HEK293 (cell line): ENCODE results near the gene UBR2.

Experiments used
- CTCF ChIA-PET: fragments of 350-600 bp; formaldehyde crosslinking; extraction: SDS; loops from one replicate; lab custom pipeline; 2021; ENCODE audit warnings: antibody characterized with exemption; lab: Yijun Ruan, JAX
- POLR2A ChIA-PET: fragments of 300-600 bp; formaldehyde crosslinking; extraction: SDS; loops from one replicate; lab custom pipeline; 2020; ENCODE audit warnings: antibody characterized with exemption, inconsistent platforms; lab: Yijun Ruan, JAX
- H3K27ac ChIP-seq: fragments of 200-500 bp; sonication (Bioruptor generic); 2 replicates; pipeline ENCODE4 v1.5.1; 2014; ENCODE audit warnings: low read depth, low read length, control low read depth, inconsistent platforms; ENCODE audit errors: extremely low read depth
- H3K36me3 ChIP-seq, 2 experiments: fragments of 200-500 bp in 1 of 2; sonication (Bioruptor generic) in 1 of 2; 1 replicate in 1 of 2; 2 replicates in 1 of 2; pipeline ENCODE4 v1.5.1; 2014 to 2017; ENCODE audit warnings: inconsistent platforms in 2 of 2, low read length in 2 of 2; ENCODE audit not compliant: control insufficient read depth in 2 of 2, insufficient read depth in 1 of 2
- H3K4me1 ChIP-seq: fragments of 200-500 bp; sonication (Bioruptor generic); 2 replicates; pipeline ENCODE4 v1.5.1; 2014; ENCODE audit warnings: mild to moderate bottlenecking, low read length, inconsistent platforms; ENCODE audit not compliant: control insufficient read depth, insufficient read depth
- H3K4me3 ChIP-seq: 2 replicates; pipeline ENCODE4 v1.5.1; 2011; ENCODE audit warnings: low read depth, mild to moderate bottlenecking, control low read depth, low read length, moderate library complexity
- H3K9me3 ChIP-seq: fragments of 200-500 bp; sonication (Bioruptor generic); 2 replicates; pipeline ENCODE4 v1.5.1; 2014; ENCODE audit warnings: low read depth, low read length, inconsistent platforms; ENCODE audit not compliant: control insufficient read depth, insufficient read depth
- BCL11A ChIP-seq: fragments of 450-650 bp; formaldehyde crosslinking; IDR thresholded peaks from 2 replicates; pipeline ENCODE4 v1.5.1; 2016; ENCODE audit warnings: low read depth, missing biosample characterization, missing genetic modification characterization
- BCL11B ChIP-seq: fragments of 450-650 bp; formaldehyde crosslinking; IDR thresholded peaks from 2 replicates; pipeline ENCODE4 v1.5.1; 2016; ENCODE audit warnings: low read depth, missing biosample characterization, missing genetic modification characterization
- FEZF1 ChIP-seq: fragments of 450-650 bp; formaldehyde crosslinking; IDR thresholded peaks from 2 replicates; pipeline ENCODE4 v1.5.1; 2016; ENCODE audit warnings: missing biosample characterization, missing genetic modification characterization
- GFI1B ChIP-seq: fragments of 450-650 bp; formaldehyde crosslinking; IDR thresholded peaks from 2 replicates; pipeline ENCODE4 v1.5.1; 2016; ENCODE audit warnings: missing biosample characterization, missing genetic modification characterization
- HOXA7 ChIP-seq: sonication (generic); formaldehyde crosslinking; IDR thresholded peaks from 2 replicates; pipeline ENCODE4 v1.8.1; 2022; ENCODE audit warnings: missing genetic modification reagents, borderline replicate concordance
- KLF1 ChIP-seq: fragments of 450-650 bp; formaldehyde crosslinking; IDR thresholded peaks from 2 replicates; pipeline ENCODE4 v1.5.1; 2016; ENCODE audit warnings: missing biosample characterization, missing genetic modification characterization
- KLF10 ChIP-seq: fragments of 450-650 bp; IDR thresholded peaks from 2 replicates; pipeline ENCODE4 v1.5.1; 2018; ENCODE audit warnings: missing biosample characterization, mild to moderate bottlenecking, missing genetic modification characterization
- KLF16 ChIP-seq: fragments of 450-650 bp; formaldehyde crosslinking; IDR thresholded peaks from 2 replicates; pipeline ENCODE4 v1.5.1; 2017; ENCODE audit warnings: missing biosample characterization, missing genetic modification characterization
- KLF8 ChIP-seq: fragments of 450-650 bp; formaldehyde crosslinking; IDR thresholded peaks from 2 replicates; pipeline ENCODE4 v1.5.1; 2016; ENCODE audit warnings: missing biosample characterization, missing genetic modification characterization
- KLF9 ChIP-seq: fragments of 450-650 bp; formaldehyde crosslinking; IDR thresholded peaks from 2 replicates; pipeline ENCODE4 v1.5.1; 2016; ENCODE audit warnings: missing biosample characterization, missing genetic modification characterization, low read depth
- MYNN ChIP-seq: fragments of 450-650 bp; formaldehyde crosslinking; IDR thresholded peaks from 2 replicates; pipeline ENCODE4 v1.5.1; 2016; ENCODE audit warnings: missing biosample characterization, missing genetic modification characterization, borderline replicate concordance
- OSR2 ChIP-seq: fragments of 450-650 bp; formaldehyde crosslinking; IDR thresholded peaks from 2 replicates; pipeline ENCODE4 v1.5.1; 2016; ENCODE audit warnings: missing biosample characterization, missing genetic modification characterization
- PATZ1 ChIP-seq: fragments of 450-650 bp; formaldehyde crosslinking; IDR thresholded peaks from 2 replicates; pipeline ENCODE4 v1.5.1; 2016; ENCODE audit warnings: missing biosample characterization, missing genetic modification characterization
- TCF7L2 ChIP-seq: IDR thresholded peaks from 2 replicates; pipeline ENCODE4 v1.6.1; 2011; ENCODE audit warnings: low read depth, mild to moderate bottlenecking, inconsistent platforms, low read length, moderate library complexity, borderline replicate concordance
- ZBTB17 ChIP-seq: fragments of 450-650 bp; formaldehyde crosslinking; IDR thresholded peaks from 2 replicates; pipeline ENCODE4 v1.5.1; 2016; ENCODE audit warnings: missing biosample characterization, missing genetic modification characterization
- ZFHX2 ChIP-seq: fragments of 450-650 bp; formaldehyde crosslinking; conservative IDR thresholded peaks from 2 replicates; pipeline ENCODE4 v1.5.1; 2016; ENCODE audit warnings: missing biosample characterization, missing genetic modification characterization
- ZFP37 ChIP-seq: fragments of 450-650 bp; formaldehyde crosslinking; IDR thresholded peaks from 2 replicates; pipeline ENCODE4 v1.5.1; 2016; ENCODE audit warnings: missing biosample characterization, missing genetic modification characterization
- ZNF16 ChIP-seq: fragments of 450-650 bp; formaldehyde crosslinking; IDR thresholded peaks from 2 replicates; pipeline ENCODE4 v1.5.1; 2016; ENCODE audit warnings: low read depth, missing biosample characterization, missing genetic modification characterization
- ZNF169 ChIP-seq: fragments of 450-650 bp; formaldehyde crosslinking; IDR thresholded peaks from 2 replicates; pipeline ENCODE4 v1.5.1; 2016; ENCODE audit warnings: missing biosample characterization, missing genetic modification characterization
- ZNF175 ChIP-seq: fragments of 450-650 bp; formaldehyde crosslinking; IDR thresholded peaks from 2 replicates; pipeline ENCODE4 v1.5.1; 2016; ENCODE audit warnings: missing biosample characterization, missing genetic modification characterization
- ZNF202 ChIP-seq: fragments of 450-650 bp; formaldehyde crosslinking; IDR thresholded peaks from 2 replicates; pipeline ENCODE4 v1.5.1; 2016; ENCODE audit warnings: missing biosample characterization, missing genetic modification characterization, borderline replicate concordance
- ZNF292 ChIP-seq: fragments of 450-650 bp; formaldehyde crosslinking; IDR thresholded peaks from 2 replicates; pipeline ENCODE4 v1.5.1; 2016; ENCODE audit warnings: low read depth, missing biosample characterization, missing genetic modification characterization, borderline replicate concordance
- ZNF398 ChIP-seq: fragments of 450-650 bp; formaldehyde crosslinking; IDR thresholded peaks from 2 replicates; pipeline ENCODE4 v1.5.1; 2017; ENCODE audit warnings: missing biosample characterization, missing genetic modification characterization
- ZNF423 ChIP-seq: fragments of 450-650 bp; formaldehyde crosslinking; IDR thresholded peaks from 2 replicates; pipeline ENCODE4 v1.5.1; 2016; ENCODE audit warnings: missing biosample characterization, missing genetic modification characterization
- ZNF433 ChIP-seq: fragments of 450-650 bp; formaldehyde crosslinking; IDR thresholded peaks from 2 replicates; pipeline ENCODE4 v1.5.1; 2016; ENCODE audit warnings: missing biosample characterization, missing genetic modification characterization, low read depth
- ZNF488 ChIP-seq: fragments of 450-650 bp; formaldehyde crosslinking; IDR thresholded peaks from 2 replicates; pipeline ENCODE4 v1.5.1; 2016; ENCODE audit warnings: missing biosample characterization, missing genetic modification characterization
- ZNF580 ChIP-seq: fragments of 450-650 bp; formaldehyde crosslinking; IDR thresholded peaks from 2 replicates; pipeline ENCODE4 v1.5.1; 2016; ENCODE audit warnings: missing biosample characterization, missing genetic modification characterization
- ZNF664 ChIP-seq: fragments of 450-650 bp; formaldehyde crosslinking; IDR thresholded peaks from 2 replicates; pipeline ENCODE4 v1.5.1; 2016; ENCODE audit warnings: missing biosample characterization, missing genetic modification characterization
- ZSCAN4 ChIP-seq: fragments of 450-650 bp; formaldehyde crosslinking; IDR thresholded peaks from 2 replicates; pipeline ENCODE4 v1.5.1; 2017; ENCODE audit warnings: missing biosample characterization, missing genetic modification characterization

UBR2 gene

GRCh38 chr6:42694586-42694985, 130.8 kb downstream of the UBR2 start:
- no peak for TF ChIP-seq ZNF433 (tag by site-specific recombination)
- no peak for TF ChIP-seq KLF16 (tag by site-specific recombination)
- no peak for TF ChIP-seq ZNF292 (tag by site-specific recombination)
- TF ChIP-seq FEZF1 (tag by site-specific recombination), result no peak
- TF ChIP-seq BCL11A (tag by site-specific recombination), result no peak
- no peak for TF ChIP-seq ZSCAN4 (tag by site-specific recombination)
- no peak for TF ChIP-seq HOXA7 (CRISPR knock-in tag)
- no peak for TF ChIP-seq KLF10 (tag by site-specific recombination)
- no peak for TF ChIP-seq ZBTB17 (tag by site-specific recombination)
- no peak for TF ChIP-seq KLF1 (tag by site-specific recombination)
- no peak for TF ChIP-seq BCL11B
- no peak for TF ChIP-seq ZNF202 (tag by site-specific recombination)
- TF ChIP-seq KLF8, result no peak
- TF ChIP-seq ZNF169 (tag by site-specific recombination), result no peak
- TF ChIP-seq ZNF423 (tag by site-specific recombination), result no peak
- TF ChIP-seq KLF9, result no peak
- TF ChIP-seq ZFP37 (tag by site-specific recombination), result no peak
- no peak for TF ChIP-seq ZNF16 (tag by site-specific recombination)
- TF ChIP-seq ZNF175 (tag by site-specific recombination), result no peak
- TF ChIP-seq, all 188 proteins: peak for 0
- Histone ChIP-seq H3K27ac (no peak overlapping the region), H3K4me3 (no peak overlapping the region), H3K36me3 (peaks cover 28 to 54% of the 10 kb centered on the region in 2 experiments), H3K9me3 (no peaks in the 10 kb centered on the region), H3K4me1 (no peaks in the 10 kb centered on the region)
- CTCF ChIA-PET, result interaction anchor here (0.6 to 0.9 kb wide), 3 partner anchors 33 to 163 kb away, joined by 3 to 6 read pairs (median 3); no protein-coding TSS in a partner anchor
- POLR2A ChIA-PET, result interaction anchor here (0.6 kb wide), 1 partner anchor 783 kb away, joined by 5 read pairs; no protein-coding TSS in a partner anchor

GRCh38 chr6:42696526-42697267, 132.9 kb downstream of the UBR2 start:
- no peak overlapping the region for H3K27ac ChIP-seq
- CTCF ChIA-PET, result interaction anchor here (0.6 to 2.0 kb wide), 2 partner anchors 16 to 34 kb away, joined by 3 to 6 read pairs; no protein-coding TSS in a partner anchor
- no peak overlapping the region for H3K4me3 ChIP-seq
- TF ChIP-seq MYNN (tag by site-specific recombination) (no peak), ZNF488 (tag by site-specific recombination) (no peak), ZNF398 (tag by site-specific recombination) (no peak), ZFHX2 (tag by site-specific recombination) (no peak), TCF7L2 (no peak), ZNF423 (tag by site-specific recombination) (no peak), BCL11B (no peak), GFI1B (no peak), PATZ1 (tag by site-specific recombination) (no peak), OSR2 (tag by site-specific recombination) (no peak), ZNF664 (tag by site-specific recombination) (no peak), ZNF580 (tag by site-specific recombination) (no peak), ZNF175 (tag by site-specific recombination) (no peak)
- H3K36me3 ChIP-seq, result peaks cover 16 to 34% of the 10 kb centered on the region in 2 experiments
- POLR2A ChIA-PET, result interaction anchor here (0.7 to 1.0 kb wide), 2 partner anchors 21 to 86 kb away, joined by 3 to 4 read pairs; no protein-coding TSS in a partner anchor
- no peaks in the 10 kb centered on the region for H3K9me3 ChIP-seq
- no peaks in the 10 kb centered on the region for H3K4me1 ChIP-seq
